LNCaP clone FGC (cell line): ENCODE data around the gene ZNF470.

Experiments used
- DNase-seq: peaks from one replicate; pipeline ENCODE4 v3.0.0-alpha.2; 2011; ENCODE audit warnings: low read depth
- H3K4me3 ChIP-seq: 2 replicates; pipeline ENCODE4 v1.5.1; 2011; ENCODE audit warnings: mild to moderate bottlenecking, low read depth, low read length, control low read depth
- TF ChIP-seq, protein P1 (sequence below): IDR thresholded peaks from 2 replicates; pipeline ENCODE4 v1.5.1; 2012; ENCODE audit warnings: mild to moderate bottlenecking; ENCODE audit not compliant: control insufficient read depth, insufficient read depth; ENCODE audit errors: extremely low read depth

Gene ZNF470

DNA sequence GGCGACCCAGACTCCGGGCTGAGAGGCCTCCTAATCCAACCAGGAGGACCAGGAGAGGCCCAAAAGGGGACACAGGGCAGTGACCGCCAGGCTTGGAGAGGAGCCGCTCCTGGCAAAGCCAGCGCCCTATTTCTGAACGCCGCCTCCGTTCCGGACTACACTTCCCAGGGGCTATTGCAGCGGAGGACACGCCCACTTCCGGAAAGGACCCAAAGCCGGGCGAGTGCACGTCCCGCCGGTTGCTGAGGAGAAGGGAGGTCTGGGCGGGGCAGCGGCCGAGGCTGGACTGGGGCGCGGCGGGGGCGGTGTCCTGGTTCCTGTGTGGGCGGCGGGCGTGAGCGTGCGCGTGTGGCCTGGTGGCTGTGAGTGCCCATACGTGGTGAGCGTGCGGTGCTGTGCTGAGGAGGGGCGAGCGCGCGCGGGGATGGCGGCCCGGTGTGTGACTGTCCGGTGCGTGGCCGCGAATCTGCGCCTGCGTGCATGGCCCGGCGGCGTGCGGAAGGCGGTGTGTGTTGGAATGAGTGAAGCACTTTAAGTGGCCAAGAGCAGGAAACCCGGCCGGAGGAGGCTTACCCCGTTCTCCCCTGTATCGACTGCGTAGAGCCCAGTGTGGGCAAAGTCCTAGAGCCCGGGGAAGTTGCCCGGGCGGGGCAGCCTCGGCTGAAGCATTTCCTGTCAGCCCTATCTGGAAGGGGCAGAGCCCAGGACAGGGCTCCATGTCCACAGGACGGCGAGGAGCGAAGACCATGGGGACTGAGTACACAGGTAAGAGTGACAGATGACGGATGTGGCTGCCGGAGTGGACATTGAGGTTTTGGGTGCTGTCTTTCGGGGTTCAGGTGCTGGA is at the start of gene ZNF470:
ZNF470 (plus strand) TSS at position 195 of the 847 bp plus-strand sequence. CDS start 2,844 bp downstream, outside the sequence.
- TF ChIP-seq, protein P1, sequence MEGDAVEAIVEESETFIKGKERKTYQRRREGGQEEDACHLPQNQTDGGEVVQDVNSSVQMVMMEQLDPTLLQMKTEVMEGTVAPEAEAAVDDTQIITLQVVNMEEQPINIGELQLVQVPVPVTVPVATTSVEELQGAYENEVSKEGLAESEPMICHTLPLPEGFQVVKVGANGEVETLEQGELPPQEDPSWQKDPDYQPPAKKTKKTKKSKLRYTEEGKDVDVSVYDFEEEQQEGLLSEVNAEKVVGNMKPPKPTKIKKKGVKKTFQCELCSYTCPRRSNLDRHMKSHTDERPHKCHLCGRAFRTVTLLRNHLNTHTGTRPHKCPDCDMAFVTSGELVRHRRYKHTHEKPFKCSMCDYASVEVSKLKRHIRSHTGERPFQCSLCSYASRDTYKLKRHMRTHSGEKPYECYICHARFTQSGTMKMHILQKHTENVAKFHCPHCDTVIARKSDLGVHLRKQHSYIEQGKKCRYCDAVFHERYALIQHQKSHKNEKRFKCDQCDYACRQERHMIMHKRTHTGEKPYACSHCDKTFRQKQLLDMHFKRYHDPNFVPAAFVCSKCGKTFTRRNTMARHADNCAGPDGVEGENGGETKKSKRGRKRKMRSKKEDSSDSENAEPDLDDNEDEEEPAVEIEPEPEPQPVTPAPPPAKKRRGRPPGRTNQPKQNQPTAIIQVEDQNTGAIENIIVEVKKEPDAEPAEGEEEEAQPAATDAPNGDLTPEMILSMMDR, result no peak
- peak; percentile 87 for DNase-seq
- peak within 1 kb of the TSS; percentile 88 for H3K4me3 ChIP-seq

DNA sequence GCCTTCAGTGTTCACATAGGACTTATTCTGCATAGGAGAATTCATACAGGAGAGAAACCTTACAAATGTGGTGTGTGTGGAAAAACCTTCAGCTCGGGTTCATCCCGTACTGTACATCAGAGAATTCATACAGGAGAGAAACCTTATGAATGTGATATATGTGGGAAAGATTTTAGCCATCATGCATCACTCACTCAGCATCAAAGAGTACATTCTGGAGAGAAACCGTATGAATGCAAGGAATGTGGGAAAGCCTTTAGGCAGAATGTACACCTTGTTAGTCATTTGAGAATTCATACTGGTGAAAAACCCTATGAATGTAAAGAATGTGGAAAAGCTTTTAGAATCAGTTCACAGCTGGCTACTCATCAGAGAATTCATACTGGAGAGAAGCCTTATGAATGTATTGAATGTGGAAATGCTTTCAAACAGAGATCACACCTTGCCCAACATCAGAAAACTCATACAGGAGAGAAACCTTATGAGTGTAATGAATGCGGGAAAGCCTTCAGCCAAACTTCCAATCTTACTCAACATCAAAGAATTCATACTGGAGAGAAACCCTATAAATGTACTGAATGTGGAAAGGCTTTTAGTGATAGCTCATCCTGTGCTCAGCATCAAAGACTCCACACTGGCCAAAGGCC is 41.9 kb upstream of the ZNF470 start:
- TF ChIP-seq, protein P1, result no peak
- DNase-seq, result no peak
- H3K4me3 ChIP-seq, result no peak overlapping the region

DNA sequence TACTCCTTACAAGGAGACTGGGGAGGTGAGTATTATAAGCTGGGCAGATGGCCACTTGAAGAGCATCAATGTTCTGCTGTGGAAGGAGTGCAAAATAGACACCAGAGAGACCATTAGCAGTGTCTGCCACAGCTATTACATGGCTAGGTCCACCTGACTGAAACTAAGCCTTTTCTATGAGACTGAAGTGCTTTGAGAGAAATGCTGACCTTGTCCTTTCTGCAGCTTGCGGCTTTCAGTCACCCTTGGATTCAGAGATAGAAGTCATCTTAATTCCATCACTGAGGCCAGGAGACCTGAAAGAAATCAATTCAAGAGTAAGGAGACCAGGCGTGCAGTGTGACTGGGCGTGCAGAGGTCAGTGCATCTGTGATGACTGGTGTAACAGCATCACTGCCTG is 29.8 kb upstream of the ZNF470 start:
- TF ChIP-seq, protein P1, result no peak
- H3K4me3 ChIP-seq, result peak overlapping the region; percentile 64
- DNase-seq, result no peak

GRCh38 chr19:56538254-56538760 is 29.0 kb upstream of the ZNF470 start:
- peak; percentile 83 for DNase-seq
- H3K4me3 ChIP-seq, result peak overlapping the region; percentile 64
- TF ChIP-seq, protein P1, result no peak

GRCh38 chr19:56538761-56539263 is 28.5 kb upstream of the ZNF470 start, which contains the start of gene ZFP28:
Gene ZFP28, plus strand, starts transcription at chr19:56538948. Its CDS starts 71 bp downstream, at chr19:56539019.
- DNase-seq, result no peak
- H3K4me3 ChIP-seq, result peak within 1 kb of the TSS; percentile 69
- TF ChIP-seq, protein P1, result no peak

DNA sequence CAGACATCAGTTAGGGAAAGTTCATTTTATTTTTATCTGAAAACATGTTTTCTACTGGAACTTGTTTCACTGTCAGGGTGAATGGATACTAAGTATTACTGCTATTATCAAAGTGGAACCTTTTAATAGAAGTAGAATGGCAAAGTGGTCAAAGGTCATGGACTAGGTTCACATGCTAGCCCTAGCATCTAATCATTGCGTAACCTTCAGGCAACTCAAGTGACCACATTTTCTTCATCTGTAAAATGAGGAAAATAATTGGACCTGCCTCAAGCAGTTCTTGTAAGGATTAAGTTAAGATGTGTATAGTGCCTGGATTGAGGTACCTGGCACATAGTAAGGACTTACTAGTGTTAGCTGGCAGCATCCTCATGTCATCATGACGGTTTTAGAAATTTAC is 23.5 kb upstream of the ZNF470 start:
- DNase-seq, result no peak
- TF ChIP-seq, protein P1, result no peak
- H3K4me3 ChIP-seq, result no peak overlapping the region
